ENCODE results near the gene LNP1.

DNA sequence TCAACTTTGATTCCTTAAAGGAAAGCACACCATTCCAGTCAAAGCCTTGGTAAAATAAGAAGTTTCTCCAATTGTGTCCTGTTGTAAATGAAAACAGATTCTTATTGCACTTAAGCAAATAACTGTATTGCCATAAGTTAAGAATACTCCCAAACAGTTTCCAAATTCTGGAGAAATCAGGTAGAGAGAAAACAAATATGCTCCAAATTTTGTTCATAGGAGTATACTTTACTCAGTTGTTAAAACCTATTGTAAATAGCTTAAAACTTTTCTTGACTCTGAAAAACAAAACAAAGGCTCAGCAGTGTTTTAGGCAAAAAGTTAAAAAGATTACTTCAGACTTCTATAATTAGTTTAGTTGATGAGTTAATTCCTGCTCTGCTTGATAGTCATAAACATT lies 42.4 kb downstream of the LNP1 start:
- TF ChIP-seq CTCF (IDR thresholded peaks at IDR 0.05) = no peak
- TF ChIP-seq RFX5 (IDR thresholded peaks at IDR 0.05) = no peak
- no peak for TF ChIP-seq NFE2L2 (conservative IDR thresholded peaks at IDR 0.05; ENCODE audit: low read length)
- no peak for TF ChIP-seq MAX (IDR thresholded peaks at IDR 0.05)
- no peak for TF ChIP-seq CEBPB (IDR thresholded peaks at IDR 0.05)
- no peak for TF ChIP-seq ZFP36 (IDR thresholded peaks at IDR 0.05; ENCODE audit: borderline replicate concordance, partially characterized antibody)
- no peak for TF ChIP-seq POLR2A (IDR thresholded peaks at IDR 0.05; ENCODE audit: low read length)
- TF ChIP-seq HDAC2 (IDR thresholded peaks at IDR 0.05) = no peak
- TF ChIP-seq ZC3H11A (IDR thresholded peaks at IDR 0.05) = no peak
